ENCODE results near the gene PDE4B. TPM values are rescaled to one million over a fixed set of nuclear protein-coding genes. Genes with fewer than 3 reads are reported as not detected.

The PDE4B gene
- total and polyA plus RNA-seq, 9 of the 15 experiments (the other 6 are each of a cell fraction or from before 2014, with no cell fraction given): 0.09 TPM; not detected in 8

- FAIRE-seq (no peak), ATAC-seq (no peak), DNase-seq (ENCODE audit: extremely low read depth in 1 of 4, low spot score in 3 of 4) (no peak)
- CTCF ChIA-PET (ENCODE audit: low intra/inter-chr PET ratio): no interaction called here
- Histone ChIP-seq H4K20me1 (replicated peaks; ENCODE audit: control insufficient read depth, insufficient read depth, low read length) (no peaks in the 10 kb centered on the region), H3K4me3 (no peak overlapping the region), H3K4me2 (ENCODE audit: insufficient read depth, low read length) (no peak overlapping the region), H2AFZ (ENCODE audit: low read depth, low read length) (no peak overlapping the region), H3K4me1 (replicated peaks in 1 of 2; ENCODE audit: control insufficient read depth in 2 of 2, insufficient read depth in 2 of 2, low read length in 2 of 2) (no peaks in the 10 kb centered on the region), H3K9me1 (ENCODE audit: control insufficient read depth, insufficient read depth, low read length) (no peaks in the 10 kb centered on the region), H3K27ac (ENCODE audit: extremely low read depth, low read depth, low read length) (no peak overlapping the region), H3K9ac (ENCODE audit: insufficient read depth in 1 of 2, low read depth in 2 of 2, low read length in 2 of 2) (no peak overlapping the region), H3K9me3 (replicated peaks; ENCODE audit: control insufficient read depth, insufficient read depth, low read depth, low read length) (0 out of 2 replicates have a peak, but pooled peaks cover 2% of the 10 kb centered on the region), H3K79me2 (ENCODE audit: control insufficient read depth, insufficient read depth, low read length) (no peaks in the 10 kb centered on the region), H3K36me3 (ENCODE audit: control insufficient read depth, insufficient read depth, low read length) (no peaks in the 10 kb centered on the region), H3K27me3 (ENCODE audit: control insufficient read depth in 2 of 2, insufficient read depth in 2 of 2, low read length in 2 of 2) (no peaks in the 10 kb centered on the region)
- no TSS peak for BruUV-seq (replicated peaks)
- intact Hi-C loops (cut with micrococcal nuclease): no loop called here
- 0% methylated on average over 1 of the region's 1 CpG for WGBS (ENCODE audit: insufficient coverage, low coverage, missing lambda C conversion rate)
- POLR2A ChIA-PET: no interaction called here
- no peak for TF ChIP-seq CEBPG (CRISPR knock-in tag; IDR thresholded peaks at IDR 0.05)
- no peak for TF ChIP-seq CEBPG (tag; conservative IDR thresholded peaks at IDR 0.05 in 1 of 2, IDR thresholded peaks at IDR 0.05 in 1 of 2)
- no peak for TF ChIP-seq PKNOX1 (IDR thresholded peaks at IDR 0.05)
- no peak for TF ChIP-seq ZNF347 (CRISPR knock-in tag; IDR thresholded peaks at IDR 0.05; ENCODE audit: low read depth)
- TF ChIP-seq ZNF668 (CRISPR knock-in tag; IDR thresholded peaks at IDR 0.05): no peak
- TF ChIP-seq CBX3 (IDR thresholded peaks at IDR 0.05; ENCODE audit: borderline replicate concordance in 1 of 2, low read length in 2 of 2): peak in 1 of 2 experiments; percentile 82; a peak in 2 of 3 replicates
- TF ChIP-seq MAFG (tag; conservative IDR thresholded peaks at IDR 0.05): no peak
- no peak for TF ChIP-seq DNMT1 (IDR thresholded peaks at IDR 0.05)
- TF ChIP-seq TRIM28 (IDR thresholded peaks at IDR 0.05): peak; percentile 53; the same call in 1 of the 2 replicates
- no peak for TF ChIP-seq DACH1 (IDR thresholded peaks at IDR 0.05; ENCODE audit: partially characterized antibody)
- TF ChIP-seq E4F1 (CRISPR knock-in tag; IDR thresholded peaks at IDR 0.05; ENCODE audit: borderline replicate concordance): no peak
- 0 out of 2 replicates have a peak, but pooled peaks have one; percentile 60 for TF ChIP-seq CBX5 (IDR thresholded peaks at IDR 0.05; ENCODE audit: borderline replicate concordance, low read depth)
- no peak for TF ChIP-seq NFRKB (IDR thresholded peaks at IDR 0.05; ENCODE audit: low read depth)
- no peak for TF ChIP-seq PHF21A (IDR thresholded peaks at IDR 0.05; ENCODE audit: borderline replicate concordance, low read depth)
- 0 out of 2 replicates have a peak, but pooled peaks have one; percentile 25 for TF ChIP-seq NFIC (IDR thresholded peaks at IDR 0.05)
- TF ChIP-seq SNIP1 (IDR thresholded peaks at IDR 0.05; ENCODE audit: low read depth): no peak
- no peak for TF ChIP-seq TFAP4 (CRISPR knock-in tag; IDR thresholded peaks at IDR 0.05; ENCODE audit: borderline replicate concordance)
- TF ChIP-seq PCBP1 (IDR thresholded peaks at IDR 0.05; ENCODE audit: low read depth, low read length, poor library complexity, severe bottlenecking): no peak
- no peak for TF ChIP-seq POLR2H (tag; IDR thresholded peaks at IDR 0.05; ENCODE audit: low read depth)
- TF ChIP-seq HMG20B (CRISPR knock-in tag; IDR thresholded peaks at IDR 0.05): no peak
- in situ Hi-C loops (cut with MboI): no loop called here
Observed at GRCh38 chr1:66386712-66387111, 594.0 kb downstream of the PDE4B start.
